Measurements from ENCODE around the gene FMNL3. TPM values are rescaled to one million over a fixed set of nuclear protein-coding genes. Genes with fewer than 3 reads are reported as not detected.

FMNL3 gene
- polyA plus RNA-seq, 12 donors: 22.8 to 166 (median 28.1) TPM

- no peak for DNase-seq
These were observed 51.5 kb downstream of the FMNL3 start for GRCh38 chr12:49655595-49656236.

GRCh38 chr12:49654715-49655114 lies 52.5 kb downstream of the FMNL3 start:
- DNase-seq: no peak

- DNase-seq: no peak
These were observed 54.2 kb downstream of the FMNL3 start for GRCh38 chr12:49652921-49653520.

DNA sequence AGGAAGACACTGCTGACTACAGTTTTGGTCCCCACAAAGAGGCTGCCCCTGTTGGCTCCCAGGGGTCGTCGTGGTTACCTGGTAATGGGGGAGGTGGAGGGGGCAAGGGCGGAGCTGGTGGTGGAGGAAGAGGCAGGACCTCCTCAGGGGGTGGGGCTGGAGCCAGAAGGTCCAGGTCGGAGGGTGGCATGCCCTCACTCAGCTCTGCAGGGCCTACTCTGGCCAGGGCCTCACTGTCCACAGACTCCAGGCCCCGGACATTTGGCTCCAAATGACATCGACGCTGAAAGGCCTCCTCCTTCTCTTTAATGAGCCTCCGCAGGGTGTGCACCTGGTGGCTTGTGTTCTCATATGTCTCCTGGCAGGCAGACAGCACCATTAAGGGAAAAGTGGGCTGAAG lies 55.4 kb downstream of the FMNL3 start:
- DNase-seq: no peak

DNA sequence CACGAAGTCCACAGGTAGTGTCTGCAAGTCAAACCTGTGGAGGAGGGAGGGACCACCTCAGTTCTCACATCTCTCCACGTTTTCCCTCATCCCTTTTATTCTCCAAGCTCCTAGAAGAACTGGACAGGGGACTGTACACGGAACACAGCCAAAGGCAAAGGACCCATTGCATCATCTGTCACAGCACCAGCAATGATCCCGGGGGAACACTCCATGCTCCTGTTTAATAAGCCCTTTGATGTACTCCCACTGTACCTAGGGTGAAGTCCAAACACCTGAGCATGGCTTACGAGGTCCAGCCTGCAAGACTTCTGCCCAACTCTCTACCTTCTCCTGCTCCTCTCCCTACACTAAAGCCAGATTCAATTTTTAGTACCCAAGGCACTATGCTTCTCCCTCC lies 57.3 kb downstream of the FMNL3 start:
- DNase-seq: no peak

DNA sequence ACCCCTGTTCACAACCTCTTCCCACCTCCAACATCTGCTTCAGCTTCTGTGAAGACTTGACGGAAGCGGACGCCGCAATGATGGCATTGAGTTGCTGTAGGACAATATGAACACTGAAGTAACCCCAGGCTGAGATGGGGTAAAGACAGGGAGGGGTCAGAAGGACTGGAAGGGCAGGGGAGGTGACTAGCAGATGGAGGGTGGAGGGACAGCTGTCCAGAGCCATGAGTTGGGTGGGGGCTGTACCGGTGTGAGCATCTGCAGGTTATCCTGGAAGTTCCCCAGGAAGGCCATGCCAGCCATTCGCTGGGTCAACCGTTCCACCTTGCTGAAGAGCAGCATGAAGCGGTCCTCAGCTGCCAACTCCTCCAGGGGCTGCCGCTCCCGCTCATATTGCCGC lies 57.8 kb downstream of the FMNL3 start:
- DNase-seq: no peak

DNA sequence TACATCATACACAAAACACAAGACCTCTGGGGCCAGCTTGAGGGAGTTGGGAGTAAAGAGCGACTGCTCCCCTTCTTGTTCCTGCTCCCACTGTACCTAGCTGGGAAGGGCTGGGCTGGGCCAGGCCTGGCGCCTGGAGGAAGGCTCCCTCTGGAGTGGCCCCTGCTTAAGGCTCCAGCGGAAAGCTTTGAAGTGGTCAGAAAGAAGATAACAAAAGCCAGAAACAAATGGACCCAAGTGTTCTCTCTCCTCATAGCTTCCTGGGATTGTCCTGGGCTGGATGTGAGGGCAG lies 58.5 kb downstream of the FMNL3 start:
- no peak for DNase-seq

DNA sequence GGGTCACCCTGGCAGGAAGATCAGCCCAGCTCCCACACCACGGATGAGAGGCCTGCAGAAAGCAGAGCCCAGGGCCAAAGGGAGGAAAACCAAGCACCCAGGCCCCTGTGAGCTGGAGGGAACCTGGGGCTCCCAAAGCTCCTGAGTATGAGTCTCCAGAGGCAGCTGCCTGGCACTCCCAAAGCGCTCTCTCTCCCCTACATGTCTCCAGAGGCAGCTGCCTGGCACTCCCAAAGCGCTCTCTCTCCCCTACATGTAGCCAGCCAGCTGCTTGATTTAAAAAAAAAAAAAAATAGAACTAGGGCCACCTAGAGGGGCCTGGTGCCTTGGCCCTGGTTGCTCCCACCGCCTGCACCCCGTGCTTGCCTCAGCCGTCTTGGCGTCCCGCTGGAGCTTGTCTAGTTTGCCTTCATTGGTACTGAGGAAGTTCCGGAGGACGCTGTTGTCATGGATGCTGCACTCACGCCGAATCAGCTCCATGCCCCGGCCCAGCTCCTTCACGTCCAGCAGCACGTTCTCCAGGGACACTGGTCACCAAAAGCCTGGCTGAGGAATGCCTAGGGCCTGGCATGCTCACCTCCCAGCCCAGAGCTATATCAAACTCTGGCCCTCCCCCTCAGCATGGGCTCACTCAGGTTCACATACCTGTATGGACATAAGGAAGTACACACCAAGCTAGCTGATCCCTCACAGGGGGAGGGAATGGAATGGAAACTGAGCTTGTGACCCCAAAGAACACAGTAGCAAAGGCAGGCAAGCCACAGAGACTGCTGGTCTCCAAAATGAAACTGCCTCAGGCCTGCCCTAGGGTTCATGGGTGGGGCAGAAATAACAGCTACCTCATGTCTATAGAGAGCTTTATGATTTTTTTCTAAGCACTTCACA lies 59.1 kb downstream of the FMNL3 start:
- DNase-seq: no peak

GRCh38 chr12:49646871-49647654 lies 60.1 kb downstream of the FMNL3 start:
- no peak for DNase-seq

DNA sequence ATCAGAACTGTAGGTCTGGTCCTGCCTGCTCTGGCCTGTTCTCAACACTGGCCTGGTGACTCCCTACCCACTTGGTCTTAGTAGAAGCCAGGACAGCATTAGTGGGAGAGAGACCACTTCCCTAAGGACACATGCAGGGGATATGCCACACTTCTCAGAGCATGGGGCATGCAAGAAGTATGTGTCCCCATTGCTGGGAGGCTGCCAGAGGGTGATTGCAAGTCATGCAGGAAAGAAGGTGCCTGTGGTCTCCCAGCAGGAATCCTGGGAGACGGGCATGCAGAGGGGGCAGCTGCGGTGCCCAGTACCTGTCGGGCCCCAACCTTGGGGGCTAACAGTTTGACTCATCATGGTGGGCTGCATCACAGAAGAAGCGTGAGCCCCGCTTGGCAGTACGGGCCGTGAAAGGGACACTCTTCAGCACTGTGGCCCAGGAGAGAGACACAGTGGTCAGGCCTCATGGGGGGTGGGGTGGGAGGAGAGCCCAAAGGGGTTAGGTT lies 60.8 kb downstream of the FMNL3 start:
- no peak for DNase-seq

DNA sequence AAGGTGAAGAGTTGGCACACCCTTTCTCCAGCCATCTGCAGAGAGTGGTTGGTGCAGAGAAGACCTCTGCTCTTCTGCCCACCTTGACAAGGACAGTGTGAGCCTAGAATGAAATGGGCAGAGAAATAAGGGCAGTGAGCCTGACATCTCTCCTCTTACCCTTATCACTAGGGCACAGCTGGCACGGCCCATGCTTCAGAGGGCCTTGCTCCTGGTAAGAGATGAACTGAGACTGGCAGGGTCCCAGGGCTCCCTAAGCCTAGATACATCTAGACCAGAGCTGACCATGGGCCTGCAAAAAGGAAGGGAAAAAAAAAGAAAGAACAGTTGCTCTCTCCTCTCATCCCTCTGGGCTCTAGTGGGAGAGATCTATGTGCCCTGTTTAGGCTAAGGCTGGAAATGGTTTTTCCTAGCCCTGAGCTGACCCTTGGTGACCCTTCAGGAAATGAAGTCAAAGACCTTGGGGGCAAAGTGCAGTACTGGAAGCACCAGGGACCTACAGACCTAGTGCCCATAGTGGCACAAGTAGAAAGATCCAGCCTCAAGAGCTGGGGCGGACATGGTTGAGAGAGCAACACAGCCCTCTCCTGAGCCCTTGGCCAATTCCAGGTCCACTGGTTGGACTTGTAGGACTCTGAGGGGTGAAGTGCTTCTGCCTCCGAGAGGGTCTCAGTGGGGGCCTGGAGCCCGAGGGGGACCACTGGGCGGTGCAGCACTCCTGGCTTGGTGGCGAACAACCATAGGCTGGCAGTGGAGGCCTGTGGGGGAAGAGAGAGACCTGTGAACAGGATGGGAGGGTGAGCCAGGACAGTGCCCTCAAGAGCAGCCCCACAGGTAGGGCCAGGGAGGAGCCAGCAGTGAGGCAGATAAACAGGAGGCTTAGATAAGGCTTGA lies 61.8 kb downstream of the FMNL3 start:
- no peak for DNase-seq

DNA sequence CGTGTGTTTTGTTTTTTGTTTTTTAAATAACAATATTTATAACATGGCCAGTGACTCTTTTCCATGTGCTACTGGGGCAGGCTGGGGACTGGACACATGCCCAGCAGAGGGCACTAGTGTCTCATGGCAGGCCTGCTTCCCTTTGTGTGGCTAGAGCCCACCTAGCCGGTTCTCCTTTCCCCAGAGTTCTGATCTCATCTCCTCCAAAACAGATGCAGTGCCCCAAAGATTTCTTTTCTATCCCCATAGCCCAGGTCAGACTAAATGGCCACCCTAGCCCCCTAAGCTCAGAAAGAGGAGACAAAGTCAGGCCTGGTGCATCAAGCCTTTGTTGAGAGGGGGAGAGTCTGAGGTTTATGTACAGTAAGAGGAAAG lies 62.6 kb downstream of the FMNL3 start:
- DNase-seq: peak; percentile 82

DNA sequence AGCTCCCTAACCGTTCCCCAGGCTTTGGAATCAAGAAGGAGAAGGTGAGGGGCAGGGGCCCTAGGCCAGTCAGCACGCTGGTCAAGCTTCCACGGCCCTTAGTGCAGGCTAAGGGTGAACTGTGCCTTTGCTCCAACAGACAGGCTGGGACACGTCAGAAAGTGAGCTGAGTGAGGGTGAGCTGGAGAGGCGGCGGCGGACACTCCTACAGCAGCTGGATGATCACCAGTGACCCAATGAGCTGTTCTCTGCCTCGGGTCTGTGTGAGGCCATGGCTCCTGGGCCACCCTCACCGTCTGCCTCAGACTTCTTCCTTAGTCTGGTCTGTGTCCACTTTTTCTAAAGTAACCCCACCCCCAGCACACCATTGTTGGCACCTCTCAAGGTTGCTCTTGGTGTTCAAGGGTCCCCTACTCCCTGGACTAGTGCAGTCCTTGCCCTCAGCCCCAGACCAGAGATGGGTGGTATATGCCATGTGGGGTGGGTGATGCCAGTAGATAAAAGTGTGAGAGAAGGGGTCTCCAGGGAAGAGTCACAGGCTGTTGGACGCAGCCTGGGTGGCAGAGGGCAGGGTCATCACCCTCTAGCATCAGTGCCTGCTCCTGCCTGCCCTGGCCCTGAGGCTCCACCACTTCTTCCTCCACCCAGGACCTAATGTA lies 63.1 kb downstream of the FMNL3 start:
- DNase-seq: no peak

DNA sequence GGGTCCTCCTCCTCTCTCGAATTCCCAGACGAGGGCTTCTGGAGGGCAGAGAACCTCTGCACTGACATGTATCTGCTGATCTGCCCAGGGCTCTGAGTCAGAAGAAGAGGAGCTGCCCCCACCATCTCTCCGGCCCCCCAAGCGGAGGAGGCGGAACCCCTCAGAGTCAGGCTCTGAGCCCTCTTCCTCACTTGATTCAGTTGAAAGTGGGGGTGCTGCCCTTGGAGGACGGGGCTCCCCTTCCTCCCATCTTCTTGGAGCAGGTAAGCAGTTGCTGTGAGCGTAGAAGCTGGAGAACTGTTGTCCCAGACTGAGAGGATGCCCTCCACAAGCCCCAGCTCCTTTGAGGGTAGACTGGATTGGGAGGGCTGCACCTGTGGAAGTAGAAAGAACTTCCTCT lies 64.1 kb downstream of the FMNL3 start:
- DNase-seq: no peak

DNA sequence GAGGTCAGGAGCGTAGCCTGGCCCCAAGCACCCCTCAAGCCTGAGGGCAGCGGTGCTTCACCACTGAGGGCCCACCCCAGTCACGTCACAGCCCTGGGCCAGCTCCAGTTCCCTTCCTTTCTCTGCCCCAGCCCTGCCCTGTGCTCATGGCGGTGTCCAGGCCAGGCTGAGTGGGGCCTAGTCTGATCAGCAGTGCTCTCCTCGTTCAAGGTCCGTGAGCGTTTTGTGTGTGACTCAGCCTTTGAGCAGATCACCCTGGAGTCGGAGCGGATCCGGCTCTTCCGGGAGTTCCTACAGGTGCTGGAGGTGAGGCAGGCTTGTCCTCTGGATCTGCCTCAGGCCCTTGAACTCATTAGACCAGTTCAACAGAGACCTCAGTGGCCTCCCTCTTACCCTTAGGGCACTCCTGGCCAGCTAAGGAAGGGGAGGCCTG lies 64.8 kb downstream of the FMNL3 start:
- DNase-seq: no peak

GRCh38 chr12:49641748-49642369 lies 65.3 kb downstream of the FMNL3 start:
- no peak for DNase-seq

DNA sequence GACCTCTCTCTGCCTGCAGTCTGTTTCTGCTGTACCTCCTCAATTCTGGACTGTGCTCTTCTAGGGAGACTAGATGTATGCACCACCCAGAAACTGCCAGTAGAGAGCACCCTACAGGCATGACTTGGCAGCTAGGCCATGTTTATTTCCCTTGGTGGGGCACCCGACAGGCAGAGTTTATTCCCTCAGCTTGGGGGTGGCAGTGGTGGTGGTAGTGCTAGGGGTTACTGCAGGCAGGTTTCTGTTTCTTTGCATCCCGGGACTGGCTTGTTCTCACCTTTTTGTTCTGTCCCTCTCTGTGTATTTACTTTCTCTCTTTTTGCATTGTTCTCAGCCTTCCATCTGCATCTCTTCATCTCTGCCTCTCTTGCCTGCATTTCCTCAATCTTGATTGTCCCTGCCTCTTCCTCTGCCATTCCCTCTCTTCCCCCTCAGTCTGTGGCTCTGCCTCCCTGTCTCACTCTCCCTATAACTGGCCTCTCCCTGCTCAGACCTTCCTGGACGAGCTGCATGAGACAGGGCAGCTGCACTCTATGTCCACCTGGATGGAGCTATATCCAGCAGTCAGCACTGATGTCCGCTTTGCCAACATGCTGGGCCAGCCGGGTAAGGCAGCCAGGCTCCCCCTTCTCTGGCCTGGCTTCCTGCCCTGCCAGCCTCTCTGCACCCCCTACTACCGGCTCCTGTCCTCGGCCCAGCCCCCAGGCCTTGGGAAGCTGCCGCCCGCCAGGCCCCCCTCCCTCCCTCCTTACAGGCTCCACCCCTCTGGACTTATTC lies 70.0 kb downstream of the FMNL3 start:
- peak; percentile 51 for DNase-seq

DNA sequence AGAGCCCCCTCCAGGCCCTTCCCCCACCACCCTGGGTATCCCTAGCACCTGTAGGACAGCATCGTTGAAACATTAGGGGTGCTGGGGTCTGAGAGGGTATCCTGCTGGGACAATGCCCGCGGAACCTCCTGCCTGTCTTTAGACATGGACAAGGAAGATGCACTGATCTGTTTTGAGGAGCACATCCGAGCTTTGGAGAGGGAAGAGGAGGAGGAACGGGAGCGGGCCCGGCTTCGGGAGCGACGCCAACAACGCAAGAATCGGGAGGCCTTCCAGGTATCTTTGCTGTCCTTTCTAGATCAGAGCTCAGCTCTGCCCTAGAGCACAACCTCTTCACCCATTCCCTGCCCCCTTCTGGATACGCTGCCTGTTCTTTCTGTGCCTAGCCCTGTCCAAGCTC lies 70.6 kb downstream of the FMNL3 start:
- DNase-seq: no peak

DNA sequence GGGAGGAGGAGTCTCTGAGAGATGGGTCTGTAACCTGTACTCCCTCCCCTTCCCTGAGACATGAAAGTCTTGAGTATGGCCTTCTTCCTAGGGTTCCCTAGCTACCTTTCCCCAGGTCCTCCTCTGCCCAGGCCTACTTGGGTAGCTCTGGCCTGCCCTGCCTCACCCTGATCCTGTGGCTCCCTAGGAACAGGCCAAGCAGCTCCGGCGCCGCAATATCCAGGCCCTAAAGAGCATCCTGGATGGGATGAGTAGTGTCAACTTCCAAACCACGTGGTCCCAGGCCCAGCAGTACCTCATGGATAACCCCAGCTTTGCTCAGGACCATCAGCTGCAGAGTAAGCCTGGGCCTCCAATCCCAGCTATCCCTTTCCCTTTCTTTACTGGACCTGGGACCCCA lies 71.5 kb downstream of the FMNL3 start:
- no peak for DNase-seq

Data from muscle of arm (tissue), 12 donors.